ENCODE data around the gene MOSPD2. TPM values are rescaled to one million over a fixed set of nuclear protein-coding genes. Genes with fewer than 3 reads are reported as not detected.

Gene MOSPD2
- total RNA-seq, 1 experiment from 2014 or later = 11.3 TPM

Other genes with a start within 250 kb of the MOSPD2 start
- 6.2 and 8.3 TPM in 2 replicates for gene FANCB, start 352 bp upstream of the MOSPD2 start, total RNA-seq (2014; rRNA removed)